IPS-15b (cell line): Measurements from ENCODE around the gene TRIM38.
"Not testable (repeated sequence)": the region's sequence is repeated elsewhere in the genome, so short reads cannot be mapped to it uniquely, and the experiment has no call there.

ENCODE experiments used
- H3K27me3 ChIP-seq: one replicate; pipeline ENCODE4 v1.6.1; 2013; ENCODE audit warnings: low read length; ENCODE audit not compliant: control insufficient read depth, insufficient read depth
- H3K36me3 ChIP-seq: one replicate; pipeline ENCODE4 v1.6.1; 2013; ENCODE audit warnings: low read length; ENCODE audit not compliant: control insufficient read depth, insufficient read depth
- H3K4me1 ChIP-seq: one replicate; pipeline ENCODE4 v1.6.1; 2013; ENCODE audit warnings: mild to moderate bottlenecking, low read length; ENCODE audit not compliant: control insufficient read depth, insufficient read depth
- H3K4me3 ChIP-seq: one replicate; pipeline ENCODE4 v1.5.1; 2013; ENCODE audit warnings: low read depth, low read length
- H3K9ac ChIP-seq: one replicate; pipeline ENCODE4 v1.6.1; 2013; ENCODE audit warnings: low read depth, mild to moderate bottlenecking, low read length
- H3K9me3 ChIP-seq: one replicate; pipeline ENCODE4 v1.6.1; 2013; ENCODE audit warnings: mild to moderate bottlenecking, low read length; ENCODE audit not compliant: control insufficient read depth, insufficient read depth

The TRIM38 gene

DNA sequence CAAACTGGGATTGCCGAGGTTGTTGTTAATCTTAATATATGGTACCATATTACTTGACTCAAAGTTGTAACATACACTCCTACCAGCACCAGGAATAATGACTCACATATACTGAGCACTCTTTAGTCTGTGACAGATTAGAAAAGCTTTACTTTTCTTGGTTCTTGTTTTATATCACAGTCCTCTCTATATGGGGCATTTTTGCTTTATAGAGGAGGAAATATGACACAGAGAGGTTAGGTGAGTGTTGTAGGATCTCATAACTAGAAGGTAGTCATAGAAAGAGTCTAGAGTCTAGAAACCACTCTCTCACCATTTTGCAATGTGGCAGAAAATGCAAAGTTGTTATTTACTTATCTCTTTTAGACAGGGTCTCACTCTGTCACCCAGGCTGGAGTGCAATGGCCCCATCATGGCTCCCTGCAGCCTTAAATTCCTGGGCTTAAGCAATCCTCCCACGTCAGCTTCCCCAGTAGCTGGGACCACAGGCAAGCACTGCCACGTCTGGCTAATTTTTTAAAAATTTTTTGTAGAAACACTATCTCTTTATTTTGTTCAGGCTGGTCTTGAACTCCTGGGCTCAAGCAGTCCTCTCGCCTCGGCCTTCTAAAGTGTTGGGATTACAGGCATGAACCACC, 13.4 kb downstream of the TRIM38 start:
- no peaks in the 10 kb centered on the region for H3K27me3 ChIP-seq
- no peak overlapping the region for H3K4me3 ChIP-seq
- H3K9me3 ChIP-seq: no peaks in the 10 kb centered on the region
- no peaks in the 10 kb centered on the region for H3K36me3 ChIP-seq
- no peaks in the 10 kb centered on the region for H3K4me1 ChIP-seq
- H3K9ac ChIP-seq: no peak overlapping the region

DNA sequence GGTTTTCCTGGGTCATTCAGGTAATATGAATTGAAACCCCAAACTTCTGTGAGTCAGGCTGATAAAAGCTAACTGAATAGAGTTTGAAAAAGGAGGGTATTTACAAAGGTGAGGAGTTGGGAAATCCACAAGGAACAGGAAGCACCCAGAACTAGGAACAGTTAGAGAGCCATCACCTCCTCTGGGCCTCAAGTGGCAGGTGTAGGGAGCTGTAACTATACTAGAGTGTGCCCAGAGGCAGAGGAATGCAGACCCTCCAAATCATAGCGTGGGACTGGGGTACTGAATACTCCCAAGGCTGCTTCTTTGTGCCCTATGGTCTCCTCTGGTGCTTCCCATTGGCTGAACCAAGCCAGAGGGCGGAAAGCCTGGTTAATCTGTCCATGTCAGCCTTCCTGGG, 18.3 kb downstream of the TRIM38 start:
- no peak overlapping the region for H3K4me3 ChIP-seq
- no peaks in the 10 kb centered on the region for H3K36me3 ChIP-seq
- no peaks in the 10 kb centered on the region for H3K9me3 ChIP-seq
- no peaks in the 10 kb centered on the region for H3K4me1 ChIP-seq
- no peak overlapping the region for H3K9ac ChIP-seq
- H3K27me3 ChIP-seq: no peaks in the 10 kb centered on the region

DNA sequence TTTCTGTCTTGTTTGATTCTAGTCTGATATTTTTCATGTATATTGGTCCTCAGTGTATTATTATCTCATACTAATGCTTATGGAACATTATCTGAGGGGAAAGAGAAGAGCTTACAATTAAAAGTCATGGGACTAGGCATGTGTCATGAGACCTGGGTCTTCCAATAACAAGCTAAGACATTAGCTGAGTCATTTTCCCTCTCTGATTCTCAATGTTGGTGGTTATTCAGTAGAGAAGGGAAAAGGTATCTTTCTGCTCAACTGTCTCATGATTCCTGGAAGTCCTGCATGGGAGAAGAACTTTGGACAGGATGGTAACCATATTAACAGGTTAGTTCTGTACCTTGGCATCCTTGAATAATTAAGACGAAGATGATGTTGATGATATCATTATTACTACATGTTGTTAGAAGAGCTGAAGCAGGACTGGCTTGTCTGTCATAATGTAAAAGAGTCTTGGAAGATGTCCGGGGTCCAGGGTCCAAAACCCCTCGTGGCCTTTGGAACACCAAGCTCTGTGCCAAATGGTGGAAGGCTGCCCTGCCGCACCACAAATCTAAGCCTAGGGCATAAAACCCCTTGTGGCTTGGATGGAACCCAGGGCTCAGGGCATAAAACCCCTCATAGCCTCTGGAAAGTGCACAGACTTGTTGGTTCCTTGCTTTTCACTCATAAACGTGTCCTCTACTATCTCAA, 19.1 kb downstream of the TRIM38 start:
- Histone ChIP-seq H3K4me1 (no peaks in the 10 kb centered on the region), H3K36me3 (no peaks in the 10 kb centered on the region), H3K9ac (no peak overlapping the region), H3K9me3 (no peaks in the 10 kb centered on the region), H3K4me3 (no peak overlapping the region), H3K27me3 (no peaks in the 10 kb centered on the region)

DNA sequence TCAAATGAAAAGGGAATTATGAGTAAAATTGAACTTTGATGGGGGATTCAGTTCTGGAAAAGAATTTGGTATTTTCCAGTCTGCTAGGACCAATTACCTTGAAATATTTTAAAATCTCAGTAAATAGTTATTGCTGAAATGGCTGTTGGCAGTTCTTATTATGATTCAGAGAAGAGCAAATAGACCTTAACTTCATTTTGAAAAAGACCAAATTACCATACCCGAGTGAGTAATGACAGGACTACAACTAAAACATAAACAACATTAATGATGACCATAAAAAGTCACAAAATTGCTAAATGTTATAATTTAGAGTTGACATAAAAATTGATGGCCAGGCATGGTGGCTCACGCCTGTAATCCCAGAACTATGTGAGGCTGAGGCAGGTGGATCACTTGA, 21.7 kb downstream of the TRIM38 start:
- no peaks in the 10 kb centered on the region for H3K9me3 ChIP-seq
- H3K4me1 ChIP-seq: peaks cover 8% of the 10 kb centered on the region
- H3K36me3 ChIP-seq: no peaks in the 10 kb centered on the region

DNA sequence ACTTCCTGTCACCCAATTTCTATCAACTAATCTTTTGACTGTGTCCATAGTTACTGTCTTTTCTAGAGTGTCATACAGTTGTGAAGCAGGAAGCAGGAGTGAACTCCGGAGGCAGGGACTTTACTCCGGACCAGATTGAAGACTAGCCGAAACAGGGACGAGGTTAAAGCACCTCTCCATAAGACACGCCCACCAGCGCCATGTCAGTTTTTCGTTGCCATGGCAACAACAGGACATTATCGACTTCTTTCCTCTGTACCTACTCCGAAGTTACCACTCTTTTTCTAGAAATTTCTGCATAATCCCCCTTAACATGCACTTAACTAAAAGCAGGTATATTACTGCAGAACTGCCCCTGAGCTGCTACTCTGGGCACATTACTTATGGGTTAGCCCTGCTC, 25.2 kb downstream of the TRIM38 start:
- H3K9ac ChIP-seq: no peak overlapping the region
- H3K4me1 ChIP-seq: peaks cover 13% of the 10 kb centered on the region
- H3K27me3 ChIP-seq: no peaks in the 10 kb centered on the region
- no peak overlapping the region for H3K4me3 ChIP-seq
- H3K36me3 ChIP-seq: no peaks in the 10 kb centered on the region
- H3K9me3 ChIP-seq: no peaks in the 10 kb centered on the region

More for the DNA sequence above, 21.7 kb downstream of the TRIM38 start:
- Histone ChIP-seq H3K27me3 (no peaks in the 10 kb centered on the region), H3K9ac (no peak overlapping the region), H3K4me3 (no peak overlapping the region)

DNA sequence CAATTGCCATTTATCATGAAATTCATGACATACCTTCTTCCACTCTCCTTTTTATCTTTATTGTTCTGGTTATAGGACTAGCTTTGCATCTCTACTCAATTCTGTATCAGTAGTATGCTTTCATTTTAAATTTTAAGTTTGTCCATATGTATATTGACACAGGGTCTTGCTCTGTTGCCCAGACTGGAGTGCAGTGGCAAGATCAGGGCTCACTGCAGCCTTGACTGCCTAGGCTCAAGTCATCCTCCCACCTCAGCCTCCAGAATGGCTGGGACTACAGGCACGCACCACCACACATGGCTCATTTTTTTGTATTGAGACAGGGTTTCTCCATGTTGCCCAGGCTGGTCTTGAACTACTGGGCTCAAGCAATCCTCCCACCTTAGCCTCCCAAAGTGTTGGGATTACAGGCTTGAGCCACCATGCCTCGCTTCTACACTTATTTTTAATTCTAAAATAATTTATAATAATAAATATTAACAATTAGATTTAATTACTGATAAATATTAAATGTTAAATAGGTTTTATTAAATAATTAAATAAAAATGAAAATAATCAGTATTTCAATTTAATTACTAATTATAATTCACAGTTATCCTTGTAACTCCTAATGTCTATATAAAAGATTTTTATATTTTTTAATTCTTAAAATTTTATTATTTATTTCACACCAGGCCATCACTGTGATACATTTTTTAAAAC, 27.7 kb downstream of the TRIM38 start:
- H3K4me1 ChIP-seq: peaks cover 17% of the 10 kb centered on the region
- H3K9me3 ChIP-seq: no peaks in the 10 kb centered on the region
- H3K9ac ChIP-seq: no peak overlapping the region
- H3K27me3 ChIP-seq: no peaks in the 10 kb centered on the region
- H3K4me3 ChIP-seq: no peak overlapping the region
- H3K36me3 ChIP-seq: no peaks in the 10 kb centered on the region

DNA sequence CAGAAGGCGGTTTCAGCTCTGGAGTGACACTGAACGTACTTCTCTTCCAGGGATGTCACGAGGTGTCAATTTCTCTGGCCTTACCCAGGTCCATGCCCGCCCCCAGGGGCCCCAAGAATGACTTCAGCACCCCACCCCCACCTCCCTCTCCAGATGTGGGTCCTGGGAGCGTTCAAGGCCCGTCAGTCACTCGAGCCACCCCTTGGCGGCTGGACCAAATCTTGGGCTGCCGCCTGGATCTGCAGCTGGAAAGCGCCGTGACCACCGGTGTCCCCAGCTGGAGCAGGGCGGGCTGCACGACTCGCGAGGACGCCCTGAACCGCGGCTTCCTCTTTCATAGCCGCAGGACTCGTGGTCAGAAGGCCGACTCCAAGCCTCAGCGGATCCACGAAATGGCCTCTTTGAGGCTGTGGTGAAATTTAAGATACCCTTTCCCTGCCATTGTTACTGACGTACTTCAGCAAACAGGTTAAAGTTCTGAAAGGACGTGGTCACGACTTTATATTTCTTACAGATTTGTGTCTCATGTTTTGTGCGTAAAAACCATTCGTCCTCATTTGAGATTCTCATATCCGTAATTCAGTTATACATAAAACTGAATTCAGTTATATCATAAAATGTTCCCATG, 29.3 kb downstream of the TRIM38 start:
- H3K27me3 ChIP-seq: no peaks in the 10 kb centered on the region
- H3K9ac ChIP-seq: no peak overlapping the region

DNA sequence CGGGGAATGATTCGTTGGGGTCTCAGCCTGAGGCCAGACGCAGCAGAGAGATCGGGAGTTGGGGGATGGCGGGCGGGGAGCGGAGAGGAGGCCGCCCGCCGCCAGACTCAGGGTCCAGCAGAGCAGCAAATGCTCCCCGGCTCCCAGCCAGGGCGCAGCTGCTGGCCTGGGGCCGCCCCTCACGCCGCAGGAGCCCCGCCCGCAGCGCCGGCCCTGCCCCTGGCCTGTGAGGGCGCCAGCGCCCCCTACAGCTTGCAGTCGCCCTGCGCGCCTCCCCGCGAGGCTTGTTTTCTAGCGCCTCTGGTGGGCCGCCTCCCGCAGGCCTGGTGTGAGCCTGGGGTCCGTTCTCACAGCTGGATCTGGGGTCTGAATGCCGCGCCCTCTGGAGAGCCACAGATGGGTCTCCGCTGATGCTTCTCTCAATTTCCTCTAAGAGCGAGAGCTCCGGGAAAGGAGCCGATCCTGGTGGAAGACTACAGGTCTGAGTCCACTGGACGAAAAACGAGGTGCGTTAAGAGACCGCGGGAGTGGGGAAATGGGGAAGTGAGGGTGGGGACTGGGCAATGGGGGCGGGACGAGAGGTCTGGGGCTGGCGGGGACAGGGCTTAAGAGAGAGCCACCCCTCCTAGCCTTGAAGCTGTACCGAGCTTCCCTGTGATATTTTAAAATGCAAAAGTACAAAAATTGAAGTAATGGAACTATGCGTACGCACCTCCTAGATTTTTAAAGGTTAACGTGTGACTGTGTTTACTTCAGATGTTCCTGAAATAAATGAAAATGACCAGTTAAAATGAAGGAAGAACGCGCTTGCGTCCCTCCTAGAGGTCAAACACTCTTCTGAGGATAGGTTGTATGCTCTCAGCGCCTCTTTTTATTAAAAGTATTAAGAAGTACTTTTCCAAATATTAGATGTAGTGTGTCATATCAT, 30.1 kb downstream of the TRIM38 start:
- Histone ChIP-seq H3K9ac (peak overlapping the region; percentile 76), H3K4me3 (peak overlapping the region; percentile 81), H3K4me1 (peaks cover 21% of the 10 kb centered on the region), H3K36me3 (no peaks in the 10 kb centered on the region), H3K9me3 (no peaks in the 10 kb centered on the region), H3K27me3 (no peaks in the 10 kb centered on the region)

More for the DNA sequence above, 29.3 kb downstream of the TRIM38 start:
- no peaks in the 10 kb centered on the region for H3K9me3 ChIP-seq
- peaks cover 27% of the 10 kb centered on the region for H3K4me1 ChIP-seq
- no peaks in the 10 kb centered on the region for H3K36me3 ChIP-seq
- peak overlapping the region; percentile 60 for H3K4me3 ChIP-seq

DNA sequence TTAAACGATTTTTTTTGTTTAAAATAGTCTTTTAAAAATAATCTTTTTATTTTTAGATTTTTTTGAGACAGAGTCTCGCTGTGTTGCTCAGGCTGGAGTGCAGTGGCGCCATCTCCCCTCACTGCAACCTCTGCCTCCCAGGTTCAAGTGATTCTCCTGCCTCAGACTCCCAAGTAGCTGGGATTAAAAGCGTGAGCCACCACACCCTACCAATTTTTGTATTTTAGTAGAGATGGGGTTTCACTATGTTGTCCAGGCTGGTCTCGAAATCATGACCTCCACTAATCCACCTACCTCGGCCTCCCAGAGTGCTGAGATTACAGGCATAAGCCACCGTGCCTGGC, 30.7 kb downstream of the TRIM38 start:
- not testable (repeated sequence) for H3K9me3 ChIP-seq, H3K36me3 ChIP-seq, H3K9ac ChIP-seq, H3K27me3 ChIP-seq
- peaks cover 22% of the 10 kb centered on the region for H3K4me1 ChIP-seq
- peak overlapping the region; percentile 27 for H3K4me3 ChIP-seq

DNA sequence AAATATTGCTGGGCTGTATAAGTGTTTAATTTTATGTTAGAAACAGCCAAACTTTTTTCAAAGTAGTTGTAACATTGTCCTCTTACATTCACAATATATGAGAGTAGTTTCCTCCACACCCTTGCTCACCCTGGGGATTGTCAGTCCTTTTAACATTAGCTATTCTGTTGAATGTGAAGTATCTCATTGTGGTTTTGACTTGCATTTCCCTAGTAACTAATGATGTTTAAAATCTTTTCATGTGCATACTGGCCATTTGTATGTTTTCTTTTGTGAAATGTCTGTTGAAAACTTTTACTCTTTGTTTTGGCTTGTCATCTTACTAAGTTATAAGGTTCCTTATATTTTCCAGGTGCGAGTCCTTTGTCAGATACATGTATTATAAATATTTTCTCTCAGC, 32.9 kb downstream of the TRIM38 start:
- H3K9ac ChIP-seq: no peak overlapping the region
- H3K9me3 ChIP-seq: no peaks in the 10 kb centered on the region
- peaks cover 37% of the 10 kb centered on the region for H3K4me1 ChIP-seq
- no peaks in the 10 kb centered on the region for H3K27me3 ChIP-seq
- peaks cover 6% of the 10 kb centered on the region for H3K36me3 ChIP-seq
- peak overlapping the region; percentile 23 for H3K4me3 ChIP-seq

DNA sequence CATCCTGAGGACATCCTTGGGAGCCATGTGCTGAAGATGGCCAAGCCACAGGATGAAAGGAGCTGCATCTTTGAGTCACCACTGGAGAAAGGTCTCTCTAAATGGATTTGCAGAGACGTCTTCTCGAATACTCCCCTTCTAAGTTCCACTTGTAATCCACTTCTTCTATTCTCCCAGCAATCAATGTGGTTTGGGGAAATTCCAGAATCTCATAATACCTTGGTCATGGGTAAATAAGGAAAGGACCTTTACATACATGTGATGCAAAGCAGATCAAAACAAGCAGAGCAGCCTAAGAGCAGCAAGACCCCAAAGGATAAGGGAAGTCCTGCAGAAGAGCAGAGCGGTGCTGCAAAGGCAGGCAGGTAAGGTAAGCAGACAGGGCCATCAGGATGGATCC, 35.3 kb downstream of the TRIM38 start:
- Histone ChIP-seq H3K36me3 (peaks cover 6% of the 10 kb centered on the region), H3K27me3 (no peaks in the 10 kb centered on the region), H3K4me3 (no peak overlapping the region), H3K4me1 (peaks cover 40% of the 10 kb centered on the region), H3K9ac (no peak overlapping the region), H3K9me3 (no peaks in the 10 kb centered on the region)
